A172 (cell line): ENCODE data around the gene MDM2. TPM values are rescaled to one million over a fixed set of nuclear protein-coding genes. Genes with fewer than 3 reads are reported as not detected.
A peak's percentile ranks its signal among the peaks of the same experiment; 100 is the strongest.
"Not testable (repeated sequence)": the region's sequence is repeated elsewhere in the genome, so short reads cannot be mapped to it uniquely, and the experiment has no call there.

Experiments
- DNase-seq: peaks from one replicate; pipeline ENCODE4 v3.0.0-alpha.2; 2015; ENCODE audit warnings: low spot score
- total RNA-seq: library from RNA; depleted of rRNA; stranded (reverse); fragments of >200 nt; shearing (Covaris generic); gene quantifications from 2 replicates; pipeline ENCODE4 v1.2.3, GENCODE V29; 2014

The MDM2 gene
- total RNA-seq, 1 experiment from 2014 or later = 97.5 TPM

DNA sequence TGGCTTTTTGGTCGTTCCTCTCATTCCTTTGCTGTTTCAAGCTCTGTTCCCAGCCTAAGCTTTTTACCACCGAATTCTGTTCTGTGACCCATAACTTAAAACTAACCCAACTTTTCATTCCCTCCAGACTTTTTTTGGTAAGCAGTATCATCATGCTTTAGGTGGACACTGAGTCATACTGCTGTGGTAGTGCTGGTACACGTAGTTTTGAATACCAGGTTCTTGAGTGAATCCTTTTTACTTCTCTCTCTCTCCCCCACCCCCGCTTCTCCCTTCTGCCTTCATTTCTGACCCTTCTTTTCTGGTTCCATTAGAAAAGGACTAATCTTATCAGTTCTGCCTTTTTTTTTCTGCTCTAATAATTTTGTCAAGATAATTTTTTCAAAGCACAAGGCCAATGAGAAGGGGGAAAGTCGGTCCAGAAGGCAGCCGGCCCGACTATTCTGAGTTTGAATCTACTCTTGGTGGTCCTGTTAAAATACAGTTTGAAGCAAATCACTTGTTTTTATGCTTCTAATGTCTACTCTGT is 2.3 kb upstream of the MDM2 start:
- DNase-seq = no peak

GRCh38 chr12:68806488-68807237 is 1.3 kb upstream of the MDM2 start:
- no peak for DNase-seq

GRCh38 chr12:68807274-68807575 is 752 bp upstream of the MDM2 start:
- not testable (repeated sequence) for DNase-seq

DNA sequence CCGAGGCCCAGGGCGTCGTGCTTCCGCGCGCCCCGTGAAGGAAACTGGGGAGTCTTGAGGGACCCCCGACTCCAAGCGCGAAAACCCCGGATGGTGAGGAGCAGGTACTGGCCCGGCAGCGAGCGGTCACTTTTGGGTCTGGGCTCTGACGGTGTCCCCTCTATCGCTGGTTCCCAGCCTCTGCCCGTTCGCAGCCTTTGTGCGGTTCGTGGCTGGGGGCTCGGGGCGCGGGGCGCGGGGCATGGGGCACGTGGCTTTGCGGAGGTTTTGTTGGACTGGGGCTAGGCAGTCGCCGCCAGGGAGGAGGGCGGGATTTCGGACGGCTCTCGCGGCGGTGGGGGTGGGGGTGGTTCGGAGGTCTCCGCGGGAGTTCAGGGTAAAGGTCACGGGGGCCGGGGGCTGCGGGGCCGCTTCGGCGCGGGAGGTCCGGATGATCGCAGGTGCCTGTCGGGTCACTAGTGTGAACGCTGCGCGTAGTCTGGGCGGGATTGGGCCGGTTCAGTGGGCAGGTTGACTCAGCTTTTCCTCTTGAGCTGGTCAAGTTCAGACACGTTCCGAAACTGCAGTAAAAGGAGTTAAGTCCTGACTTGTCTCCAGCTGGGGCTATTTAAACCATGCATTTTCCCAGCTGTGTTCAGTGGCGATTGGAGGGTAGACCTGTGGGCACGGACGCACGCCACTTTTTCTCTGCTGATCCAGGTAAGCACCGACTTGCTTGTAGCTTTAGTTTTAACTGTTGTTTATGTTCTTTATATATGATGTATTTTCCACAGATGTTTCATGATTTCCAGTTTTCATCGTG is 612 bp downstream of the MDM2 start:
- peak; percentile 86 for DNase-seq

DNA sequence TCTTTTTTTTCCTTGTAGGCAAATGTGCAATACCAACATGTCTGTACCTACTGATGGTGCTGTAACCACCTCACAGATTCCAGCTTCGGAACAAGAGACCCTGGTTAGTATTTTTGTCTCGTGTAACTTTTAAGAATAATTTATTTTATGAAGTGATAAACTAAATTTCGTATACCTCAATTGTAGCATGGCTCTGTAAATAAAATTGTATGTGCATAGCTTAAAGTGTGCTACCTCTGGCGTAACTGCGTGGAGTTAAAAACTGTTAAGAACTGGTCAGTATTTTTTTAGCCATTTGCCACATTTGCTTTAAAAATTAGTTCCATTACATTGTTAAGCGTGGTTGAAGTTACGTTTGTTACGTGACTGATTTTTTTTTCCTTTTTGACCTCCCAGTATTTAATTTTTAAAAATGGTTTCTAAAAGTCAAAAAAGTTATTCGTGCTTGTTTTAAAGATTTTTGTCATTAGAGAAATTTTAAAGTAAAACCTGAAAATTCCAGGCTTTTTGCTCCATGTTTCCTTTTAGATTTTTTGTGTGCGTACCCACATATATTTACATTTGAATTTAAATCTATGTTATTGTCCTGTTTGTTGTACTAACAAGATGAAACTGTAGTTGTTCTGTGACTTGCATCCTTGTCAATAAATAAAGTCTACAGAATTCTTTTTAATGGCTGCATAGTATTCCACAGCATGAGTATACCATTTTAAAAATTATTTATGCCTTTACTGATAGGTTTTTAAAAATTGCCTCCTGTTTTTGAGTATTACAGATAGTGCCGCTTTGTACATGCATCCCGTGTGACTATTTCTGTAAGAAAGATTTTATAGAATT is 1.4 kb downstream of the MDM2 start:
- no peak for DNase-seq

- DNase-seq = not testable (repeated sequence)
Observed at GRCh38 chr12:68810027-68810389, 2.0 kb downstream of the MDM2 start.

- DNase-seq = not testable (repeated sequence)
Observed at GRCh38 chr12:68811573-68811972, 3.6 kb downstream of the MDM2 start.

DNA sequence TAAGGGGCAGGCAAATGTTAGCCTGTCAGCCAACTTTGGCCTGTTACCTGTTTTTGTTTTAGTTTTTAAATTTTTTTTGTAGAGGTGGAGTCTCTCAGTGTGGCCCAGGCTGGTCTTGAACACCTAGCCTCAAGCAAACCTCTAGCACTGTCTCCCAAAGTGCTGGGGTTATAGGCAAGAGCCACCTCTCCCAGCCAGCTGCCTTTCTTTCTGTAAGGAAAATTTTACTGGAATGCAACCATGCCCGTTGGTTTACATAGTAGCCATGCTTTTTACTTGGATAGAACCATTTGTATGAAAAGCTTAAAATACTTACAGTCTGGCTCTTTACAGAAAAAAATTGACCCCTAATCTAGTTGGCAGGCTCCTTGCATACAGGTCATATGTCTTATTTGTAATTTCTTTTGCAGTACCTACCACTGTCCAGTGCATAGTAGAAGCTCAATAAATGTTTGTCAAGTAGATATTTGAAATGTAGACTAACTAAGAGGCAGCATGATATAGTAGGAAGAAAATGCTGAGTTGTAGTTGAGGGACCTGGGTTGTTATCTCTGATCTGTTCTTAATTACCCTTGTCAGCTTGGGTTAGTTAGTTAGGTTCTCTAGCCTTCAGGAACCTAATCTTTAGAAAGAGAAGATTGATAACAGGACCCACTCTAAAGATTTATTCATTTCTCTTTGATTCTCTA is 4.7 kb downstream of the MDM2 start:
- DNase-seq = no peak

GRCh38 chr12:68813242-68813593 is 5.2 kb downstream of the MDM2 start:
- no peak for DNase-seq

- no peak for DNase-seq
Observed at GRCh38 chr12:68814490-68815231, 6.7 kb downstream of the MDM2 start.

GRCh38 chr12:68815232-68815927 is 7.4 kb downstream of the MDM2 start:
- DNase-seq = no peak

GRCh38 chr12:68815928-68816800 is 8.2 kb downstream of the MDM2 start:
- DNase-seq = no peak

DNA sequence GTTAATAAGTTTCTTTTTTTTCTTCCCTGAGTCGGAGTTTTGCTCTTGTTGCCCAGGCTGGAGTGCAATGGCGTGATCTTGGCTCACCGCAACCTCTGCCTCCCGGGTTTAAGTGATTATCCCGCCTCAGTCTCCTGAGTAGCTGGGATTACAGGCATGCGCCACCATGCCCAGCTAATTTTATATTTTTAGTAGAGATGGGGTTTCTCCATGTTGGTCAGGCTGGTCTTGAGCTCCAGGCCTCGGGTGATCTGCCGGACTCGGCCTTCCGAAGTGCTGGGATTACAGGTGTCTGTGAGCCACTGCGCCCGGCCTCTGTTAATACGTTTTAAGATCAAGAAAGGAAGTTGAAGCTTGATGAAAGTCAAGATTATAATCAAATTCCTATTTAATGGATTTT is 11.5 kb downstream of the MDM2 start:
- DNase-seq = not testable (repeated sequence)

DNA sequence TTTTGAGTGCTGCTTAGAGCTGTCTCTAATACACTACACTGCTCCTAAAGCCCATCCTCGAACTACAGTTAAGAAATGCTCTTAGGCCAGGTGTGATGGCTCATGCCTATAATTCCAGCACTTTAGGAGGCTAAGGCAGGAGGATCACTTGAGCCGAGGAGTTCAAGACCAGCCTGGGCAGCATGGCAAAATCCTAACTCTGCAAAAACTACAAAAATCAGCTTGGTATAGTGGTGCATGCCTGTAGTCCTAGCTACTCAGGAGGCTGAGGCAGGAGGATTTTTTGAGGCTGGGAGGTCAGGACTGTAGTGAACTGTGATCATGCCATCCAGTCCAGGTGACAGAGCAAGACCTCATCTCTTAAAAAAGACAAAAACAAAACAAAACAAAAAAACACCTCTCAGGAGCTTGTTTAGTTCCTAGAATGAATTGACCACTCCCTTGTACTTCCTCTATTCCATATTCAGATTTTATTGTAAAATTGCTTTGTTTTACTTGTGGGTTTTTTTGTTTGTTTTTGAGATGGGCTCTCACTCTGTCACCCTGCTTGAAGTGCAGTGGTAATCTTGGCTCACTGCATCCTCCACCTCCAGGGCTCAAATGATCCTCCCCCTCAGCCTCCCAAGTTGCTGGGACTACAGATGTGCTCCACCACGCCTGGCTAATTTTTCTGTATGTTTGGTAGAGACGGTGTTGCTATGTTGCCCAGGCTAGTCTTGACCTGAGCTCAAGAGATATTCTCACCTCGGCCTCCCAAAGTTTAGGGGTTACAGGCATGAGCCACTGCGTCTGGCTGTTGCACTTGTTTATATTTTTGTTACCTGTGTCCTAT is 13.6 kb downstream of the MDM2 start:
- DNase-seq = no peak

- DNase-seq = peak; percentile 80
Observed at GRCh38 chr12:68823696-68824095, 15.7 kb downstream of the MDM2 start.

DNA sequence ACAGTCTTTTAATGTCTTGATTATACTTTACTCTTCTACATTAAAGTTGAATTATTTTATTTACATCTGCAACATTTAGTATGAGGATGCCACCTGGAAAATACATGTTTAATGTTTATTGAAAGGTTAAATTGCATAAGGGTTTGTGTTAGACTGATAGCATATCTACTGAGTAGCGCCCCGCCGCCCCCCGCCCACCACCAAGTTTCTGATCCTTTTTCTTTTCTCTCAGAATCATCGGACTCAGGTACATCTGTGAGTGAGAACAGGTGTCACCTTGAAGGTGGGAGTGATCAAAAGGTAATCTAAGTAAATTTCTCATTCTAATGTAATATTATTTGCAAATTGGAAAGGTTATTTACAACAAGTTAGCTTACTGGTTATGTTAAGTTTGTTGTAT is 16.2 kb downstream of the MDM2 start:
- DNase-seq = no peak

DNA sequence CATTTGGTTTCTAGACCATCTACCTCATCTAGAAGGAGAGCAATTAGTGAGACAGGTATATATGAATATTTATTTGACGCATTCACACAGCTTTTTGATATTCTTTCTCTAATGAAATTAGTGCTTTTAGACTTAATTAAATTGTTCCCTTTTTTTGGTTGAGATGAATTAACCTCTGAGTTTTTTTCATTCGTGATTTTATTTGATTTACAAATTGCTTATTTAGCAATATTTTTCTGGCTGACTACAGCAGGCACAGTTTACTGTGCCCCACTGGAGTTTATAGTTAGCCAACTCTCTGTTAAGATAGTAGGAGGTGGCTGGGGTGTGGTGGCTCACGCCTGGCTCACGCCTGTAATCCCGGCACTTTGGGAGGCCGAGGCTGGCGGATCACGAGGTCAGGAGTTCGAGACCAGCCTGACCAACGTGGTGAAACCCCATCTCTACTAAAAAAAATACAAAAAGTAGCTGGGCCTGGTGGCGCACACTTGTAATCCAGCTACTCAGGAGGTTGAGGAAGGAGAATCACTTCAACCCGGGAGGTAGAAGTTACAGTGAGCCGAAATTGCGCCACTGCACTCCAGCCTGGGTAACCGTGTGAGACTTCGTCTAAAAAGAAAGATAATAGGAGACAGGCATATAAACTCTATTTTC is 16.7 kb downstream of the MDM2 start:
- DNase-seq = no peak
